ENCODE measurements around the gene RABGAP1L.
"Not testable (repeated sequence)": the region's sequence is repeated elsewhere in the genome, so short reads cannot be mapped to it uniquely, and the experiment has no call there.

RABGAP1L gene

DNA sequence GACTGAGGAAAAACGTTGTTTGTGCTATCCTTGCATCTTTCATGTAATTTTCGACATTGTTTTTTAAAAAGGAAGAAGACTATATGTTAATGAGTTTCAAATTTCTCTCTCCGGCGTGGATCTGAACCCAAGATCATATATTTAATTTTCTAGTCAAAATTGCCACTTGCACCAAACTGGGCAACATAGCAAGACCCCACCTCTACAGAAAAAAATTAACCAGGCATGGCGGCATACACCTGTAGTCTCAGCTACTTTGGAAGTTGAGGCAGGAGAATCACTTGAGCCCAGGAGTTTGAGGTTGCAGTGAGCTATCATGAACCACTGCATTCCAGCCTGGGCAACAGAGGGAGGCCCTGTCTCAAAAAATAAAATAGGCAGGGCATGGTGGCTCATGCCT is 16.5 kb upstream of the RABGAP1L start:
- peaks cover 2% of the 10 kb centered on the region for H3K4me1 Mint-ChIP-seq (ENCODE audit: low read depth)
- H3K27ac Mint-ChIP-seq = no peak overlapping the region
- no peak overlapping the region for H3K4me3 Mint-ChIP-seq
- no peaks in the 10 kb centered on the region for H3K36me3 Mint-ChIP-seq (ENCODE audit: low read depth)
- H3K27me3 Mint-ChIP-seq (ENCODE audit: low read depth) = peaks cover 14% of the 10 kb centered on the region
- peaks cover 9% of the 10 kb centered on the region for H3K9me3 Mint-ChIP-seq

DNA sequence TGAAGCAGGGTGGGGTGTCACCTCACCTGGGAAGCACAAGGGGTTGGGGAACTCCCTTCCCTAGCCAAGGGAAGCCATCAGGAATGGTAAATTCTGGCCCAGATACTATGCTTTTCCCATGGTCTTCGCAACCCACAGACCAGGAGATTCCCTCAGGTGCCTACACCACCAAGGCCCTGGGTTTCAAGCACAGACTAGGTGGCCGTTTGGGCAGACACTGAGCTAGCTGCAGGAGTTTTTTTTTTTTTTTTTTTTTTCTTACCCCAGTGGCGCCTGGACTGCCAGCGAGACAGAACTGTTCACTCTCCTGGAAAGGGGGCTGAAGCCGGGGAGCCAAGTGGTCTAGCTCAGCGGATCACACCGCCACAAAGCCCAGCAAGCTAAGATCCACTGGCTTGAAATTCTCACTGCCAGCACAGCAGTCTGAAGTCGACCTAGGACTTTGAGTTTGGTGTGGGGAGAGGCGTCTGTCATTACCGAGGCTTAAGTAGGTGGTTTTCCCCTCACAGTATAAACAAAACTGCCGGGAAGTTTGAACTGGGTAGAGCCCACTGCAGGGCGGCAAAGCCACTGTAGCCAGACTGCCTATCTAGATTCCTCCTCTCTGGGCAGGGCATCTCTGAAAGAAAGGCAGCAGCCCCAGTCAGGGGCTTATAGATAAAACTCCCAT is 15.5 kb upstream of the RABGAP1L start:
- H3K4me3 Mint-ChIP-seq; H3K27ac Mint-ChIP-seq; H3K4me1 Mint-ChIP-seq (ENCODE audit: low read depth); H3K36me3 Mint-ChIP-seq (ENCODE audit: low read depth): not testable (repeated sequence)
- peaks cover 14% of the 10 kb centered on the region for H3K27me3 Mint-ChIP-seq (ENCODE audit: low read depth)
- H3K9me3 Mint-ChIP-seq = peaks cover 15% of the 10 kb centered on the region

DNA sequence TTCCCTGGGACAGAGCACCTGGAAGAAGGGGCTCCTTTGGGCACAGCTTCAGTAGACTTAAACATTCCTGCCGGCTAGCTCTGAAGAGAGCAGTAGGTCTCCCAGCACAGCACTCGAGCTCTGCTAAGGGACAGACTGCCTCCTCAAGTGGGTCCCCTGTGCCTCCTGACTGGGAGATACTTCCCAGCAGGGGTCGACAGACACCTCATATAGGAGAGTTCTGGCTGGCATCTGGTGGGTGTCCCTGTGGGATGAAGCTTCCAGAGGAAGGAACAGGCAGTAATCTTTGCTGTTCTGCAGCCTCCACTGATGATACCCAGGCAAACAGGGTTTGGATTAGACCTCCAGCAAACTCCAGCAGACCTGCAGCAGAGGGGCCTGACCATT is 14.9 kb upstream of the RABGAP1L start:
- H3K4me3 Mint-ChIP-seq; H3K4me1 Mint-ChIP-seq (ENCODE audit: low read depth); H3K27ac Mint-ChIP-seq; H3K36me3 Mint-ChIP-seq (ENCODE audit: low read depth): not testable (repeated sequence)
- peaks cover 11% of the 10 kb centered on the region for H3K27me3 Mint-ChIP-seq (ENCODE audit: low read depth)
- H3K9me3 Mint-ChIP-seq = peaks cover 18% of the 10 kb centered on the region

DNA sequence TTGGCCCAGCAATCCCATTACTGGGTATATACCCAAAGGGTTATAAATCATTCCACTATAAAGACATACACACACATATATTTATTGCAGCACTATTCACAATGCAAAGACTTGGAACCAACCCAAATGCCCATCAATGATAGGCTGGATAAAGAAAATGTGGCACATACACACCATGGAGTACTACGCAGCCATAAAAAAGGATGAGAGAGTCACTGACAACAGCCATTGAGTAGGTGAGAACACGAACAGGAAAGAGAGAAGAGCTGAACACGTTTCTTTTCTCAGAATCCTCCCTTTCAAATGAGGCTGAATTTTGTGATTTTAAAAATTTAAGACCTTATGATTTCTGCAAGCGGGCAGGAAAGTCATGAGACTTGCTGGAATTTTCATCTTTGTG is 10.1 kb upstream of the RABGAP1L start:
- Mint-ChIP-seq H3K4me1 (ENCODE audit: low read depth) (peaks cover 19% of the 10 kb centered on the region), H3K9me3 (peaks cover 18% of the 10 kb centered on the region), H3K4me3 (no peak overlapping the region), H3K27ac (no peak overlapping the region), H3K36me3 (ENCODE audit: low read depth) (peaks cover 7% of the 10 kb centered on the region), H3K27me3 (ENCODE audit: low read depth) (peaks cover 10% of the 10 kb centered on the region)

DNA sequence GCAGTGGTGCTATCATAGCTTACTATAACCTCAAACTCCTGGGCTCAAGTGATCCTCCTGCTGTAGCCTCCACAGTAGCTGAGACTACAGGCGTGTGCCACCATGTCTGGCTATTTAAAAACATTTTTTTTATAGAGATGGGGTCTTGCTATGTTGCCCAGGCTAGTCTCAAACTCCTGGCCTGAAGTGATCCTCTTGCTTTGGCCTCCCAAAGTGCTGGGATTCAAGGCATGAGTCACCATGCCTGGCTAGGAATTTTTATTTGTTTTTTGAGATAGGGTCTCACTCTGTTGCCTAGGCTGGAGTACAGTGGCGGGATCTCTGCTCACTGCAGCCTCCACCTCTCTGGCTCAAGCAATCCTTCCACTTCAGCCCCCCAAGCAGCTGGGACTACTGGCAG is 8.8 kb upstream of the RABGAP1L start:
- H3K27me3 Mint-ChIP-seq (ENCODE audit: low read depth) = peaks cover 7% of the 10 kb centered on the region
- H3K36me3 Mint-ChIP-seq (ENCODE audit: low read depth) = peaks cover 7% of the 10 kb centered on the region
- no peak overlapping the region for H3K27ac Mint-ChIP-seq
- no peak overlapping the region for H3K4me3 Mint-ChIP-seq
- H3K4me1 Mint-ChIP-seq (ENCODE audit: low read depth) = peaks cover 18% of the 10 kb centered on the region
- H3K9me3 Mint-ChIP-seq = peaks cover 15% of the 10 kb centered on the region

DNA sequence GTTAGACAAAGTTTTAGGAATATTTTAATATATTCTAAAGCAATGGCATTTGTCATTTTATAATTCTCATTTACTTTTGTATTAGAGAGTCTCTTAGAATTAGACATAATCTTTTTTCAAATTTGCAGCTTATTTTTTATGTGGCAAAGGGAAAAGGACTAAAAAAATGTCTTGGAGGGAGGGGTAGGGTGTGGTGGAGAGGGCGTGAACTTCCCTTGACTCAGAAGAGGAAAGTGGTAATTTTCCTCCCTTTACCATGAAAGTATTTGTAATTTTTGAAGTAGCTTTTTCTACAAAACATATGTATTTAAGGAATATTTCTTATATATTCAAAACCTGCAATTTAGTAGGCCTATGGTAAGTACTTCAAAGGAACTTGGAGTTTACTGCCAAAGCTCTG is 6.9 kb upstream of the RABGAP1L start:
- Mint-ChIP-seq H3K27me3 (ENCODE audit: low read depth) (peaks cover 1% of the 10 kb centered on the region), H3K4me1 (ENCODE audit: low read depth) (peaks cover 31% of the 10 kb centered on the region), H3K27ac (peak overlapping the region; percentile 31), H3K36me3 (ENCODE audit: low read depth) (peaks cover 7% of the 10 kb centered on the region), H3K4me3 (no peak overlapping the region), H3K9me3 (peaks cover 10% of the 10 kb centered on the region)

DNA sequence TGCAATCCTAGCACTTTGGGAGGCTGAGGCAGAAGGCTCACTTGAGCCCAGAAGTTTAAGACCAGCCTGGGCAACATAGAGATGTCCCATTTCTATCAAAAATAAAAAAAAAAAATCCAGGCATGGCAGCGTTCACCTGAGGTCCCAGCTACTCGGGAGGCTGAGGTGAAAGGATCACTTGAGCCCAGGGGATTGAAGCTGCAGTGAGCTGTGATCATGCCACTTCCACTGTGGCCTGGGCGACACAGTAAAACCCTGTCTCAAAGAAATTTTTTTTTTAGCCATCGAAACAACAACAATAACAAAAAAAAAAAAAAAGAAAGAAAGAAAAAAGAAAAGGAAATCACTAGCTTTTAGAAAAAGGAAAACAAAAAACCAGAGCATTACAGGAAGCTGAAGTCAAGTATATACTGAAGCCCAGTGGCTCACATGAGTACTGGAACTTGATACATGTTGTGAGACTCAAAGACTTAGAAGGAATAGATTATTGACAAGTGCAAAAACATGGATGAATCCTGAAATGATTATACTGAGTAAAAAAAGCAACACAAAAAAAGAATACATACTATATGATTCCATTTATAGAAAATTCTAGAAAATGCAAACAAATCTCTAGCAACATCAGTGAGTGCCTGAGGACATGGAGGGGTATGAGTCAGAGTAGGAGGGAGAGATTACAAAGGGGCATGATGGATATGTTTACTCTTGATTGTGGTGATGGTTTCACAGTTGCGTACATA is 6.1 kb upstream of the RABGAP1L start:
- Mint-ChIP-seq H3K4me3 (peak overlapping the region; percentile 16), H3K27me3 (ENCODE audit: low read depth) (no peaks in the 10 kb centered on the region), H3K9me3 (peaks cover 6% of the 10 kb centered on the region), H3K27ac (peak overlapping the region; percentile 79), H3K36me3 (ENCODE audit: low read depth) (peaks cover 5% of the 10 kb centered on the region), H3K4me1 (ENCODE audit: low read depth) (peaks cover 37% of the 10 kb centered on the region)

DNA sequence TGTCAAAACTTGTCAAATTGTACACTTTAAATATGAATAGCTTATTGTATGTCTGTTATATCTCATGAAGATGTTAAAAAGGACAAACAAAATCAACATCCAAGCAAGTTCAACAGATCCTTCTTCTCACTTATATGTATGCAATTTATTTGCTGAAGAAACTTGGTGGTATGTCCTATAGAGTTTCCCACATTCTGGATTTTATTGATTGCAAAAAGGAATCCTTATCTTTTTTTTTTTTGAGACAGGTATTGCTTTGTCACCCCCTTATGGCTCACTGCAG is 5.6 kb upstream of the RABGAP1L start:
- Mint-ChIP-seq H3K27ac (peak overlapping the region; percentile 79), H3K36me3 (ENCODE audit: low read depth) (peaks cover 5% of the 10 kb centered on the region), H3K9me3 (peaks cover 4% of the 10 kb centered on the region), H3K4me3 (no peak overlapping the region), H3K4me1 (ENCODE audit: low read depth) (peaks cover 42% of the 10 kb centered on the region), H3K27me3 (ENCODE audit: low read depth) (no peaks in the 10 kb centered on the region)

DNA sequence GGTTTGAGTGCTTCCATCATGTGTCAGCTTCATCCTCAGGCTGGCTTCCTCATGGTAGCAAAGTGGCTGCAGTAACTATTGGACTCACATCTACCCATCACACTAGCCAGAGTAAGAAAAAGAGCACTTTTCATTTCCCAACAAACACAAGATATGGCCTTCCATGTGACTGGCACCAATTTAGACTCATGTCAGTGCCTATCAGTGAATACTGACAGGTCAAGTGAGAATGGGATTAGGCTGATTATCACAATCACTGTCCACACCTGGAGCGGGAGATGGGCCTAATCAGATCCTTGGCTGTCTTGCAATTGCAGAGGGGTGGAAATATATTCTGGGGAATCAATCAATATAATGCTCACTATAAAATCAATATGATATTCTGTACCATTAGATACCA is 2.9 kb upstream of the RABGAP1L start:
- H3K4me3 Mint-ChIP-seq = no peak overlapping the region
- peaks cover 52% of the 10 kb centered on the region for H3K4me1 Mint-ChIP-seq (ENCODE audit: low read depth)
- H3K27me3 Mint-ChIP-seq (ENCODE audit: low read depth) = no peaks in the 10 kb centered on the region
- no peaks in the 10 kb centered on the region for H3K9me3 Mint-ChIP-seq
- H3K27ac Mint-ChIP-seq = peak overlapping the region; percentile 63
- peaks cover 2% of the 10 kb centered on the region for H3K36me3 Mint-ChIP-seq (ENCODE audit: low read depth)

DNA sequence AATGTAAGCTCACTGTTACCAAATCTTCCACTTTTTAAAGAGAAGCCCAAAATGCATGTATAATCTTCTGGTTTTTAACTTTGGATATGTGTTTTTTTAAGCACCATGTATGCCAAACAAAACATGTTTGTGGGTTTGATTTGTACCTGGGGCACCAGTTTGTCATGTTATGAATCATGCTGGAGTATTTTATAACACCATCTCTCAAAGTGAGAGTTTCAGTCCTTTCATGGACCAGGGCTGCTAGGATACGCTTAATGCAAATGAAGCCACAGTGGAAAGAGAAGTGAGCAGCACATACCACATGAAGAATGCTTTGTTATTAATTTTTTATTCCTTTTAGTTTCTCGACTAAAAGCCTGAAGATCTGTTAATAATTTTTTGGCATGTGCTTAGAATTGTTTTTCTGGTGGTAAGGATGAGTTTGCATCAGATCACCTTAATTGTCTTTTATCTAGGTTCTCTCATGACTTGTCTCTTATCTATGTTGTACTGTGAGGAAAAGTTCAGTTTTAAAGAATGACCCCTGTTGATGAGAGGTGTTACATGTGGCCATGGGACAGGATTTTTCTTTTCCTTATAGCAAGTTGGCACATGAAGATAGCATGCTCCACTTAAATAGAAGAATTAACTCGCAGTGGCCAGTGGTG is 2.0 kb upstream of the RABGAP1L start:
- Mint-ChIP-seq H3K4me1 (ENCODE audit: low read depth) (peaks cover 56% of the 10 kb centered on the region), H3K4me3 (peak overlapping the region; percentile 19), H3K36me3 (ENCODE audit: low read depth) (peaks cover 3% of the 10 kb centered on the region), H3K27me3 (ENCODE audit: low read depth) (no peaks in the 10 kb centered on the region), H3K27ac (peak overlapping the region; percentile 8), H3K9me3 (no peaks in the 10 kb centered on the region)

DNA sequence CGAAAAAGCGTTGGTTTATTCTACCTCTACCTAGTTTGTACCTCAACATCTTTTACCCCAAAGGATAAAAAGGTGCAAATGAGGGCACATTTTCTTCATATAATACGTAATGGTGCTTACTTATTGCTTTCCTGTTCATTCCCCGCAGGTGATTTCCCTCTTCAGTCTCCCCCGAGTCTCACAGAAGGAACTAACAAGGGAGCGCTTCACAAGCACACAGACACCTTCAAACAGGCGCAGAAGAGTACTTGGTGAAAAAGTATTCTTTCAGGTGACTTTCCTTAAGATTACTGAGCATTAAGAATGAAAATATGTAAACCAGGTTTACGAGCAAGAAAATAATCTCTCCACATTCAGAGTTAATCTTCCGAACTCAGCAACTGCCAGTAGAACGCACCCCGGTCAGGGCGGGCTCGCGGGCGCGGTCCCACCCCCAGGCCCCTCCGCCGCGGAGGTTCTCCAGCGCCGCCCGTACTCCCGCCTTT is 511 bp upstream of the RABGAP1L start:
- H3K27me3 Mint-ChIP-seq (ENCODE audit: low read depth) = no peaks in the 10 kb centered on the region
- H3K9me3 Mint-ChIP-seq = no peaks in the 10 kb centered on the region
- peaks cover 4% of the 10 kb centered on the region for H3K36me3 Mint-ChIP-seq (ENCODE audit: low read depth)
- H3K4me1 Mint-ChIP-seq (ENCODE audit: low read depth) = peaks cover 51% of the 10 kb centered on the region
- H3K27ac Mint-ChIP-seq = peak overlapping the region; percentile 97
- H3K4me3 Mint-ChIP-seq = peak overlapping the region; percentile 95

DNA sequence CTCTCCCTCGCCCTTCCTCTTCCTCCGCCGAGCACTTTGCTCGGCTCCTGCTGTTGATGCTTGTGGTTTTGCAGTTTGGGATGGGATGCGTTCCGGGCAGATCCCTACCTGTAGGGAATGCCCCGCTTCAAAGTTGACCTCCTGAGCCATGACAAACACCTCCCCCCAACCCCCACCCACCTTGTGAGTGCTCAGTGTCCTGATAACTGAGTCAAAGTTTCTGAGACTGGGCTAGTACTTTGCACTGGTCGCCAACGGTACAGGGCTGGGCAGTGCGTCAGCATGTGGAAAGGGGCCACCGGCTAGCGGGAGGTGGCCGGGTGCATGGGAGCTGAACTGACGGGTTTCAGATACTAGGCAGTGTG is 771 bp downstream of the RABGAP1L start:
- H3K4me1 Mint-ChIP-seq (ENCODE audit: low read depth) = peaks cover 48% of the 10 kb centered on the region
- peak overlapping the region; percentile 96 for H3K4me3 Mint-ChIP-seq
- no peaks in the 10 kb centered on the region for H3K27me3 Mint-ChIP-seq (ENCODE audit: low read depth)
- H3K36me3 Mint-ChIP-seq (ENCODE audit: low read depth) = peaks cover 7% of the 10 kb centered on the region
- no peaks in the 10 kb centered on the region for H3K9me3 Mint-ChIP-seq
- peak overlapping the region; percentile 89 for H3K27ac Mint-ChIP-seq

DNA sequence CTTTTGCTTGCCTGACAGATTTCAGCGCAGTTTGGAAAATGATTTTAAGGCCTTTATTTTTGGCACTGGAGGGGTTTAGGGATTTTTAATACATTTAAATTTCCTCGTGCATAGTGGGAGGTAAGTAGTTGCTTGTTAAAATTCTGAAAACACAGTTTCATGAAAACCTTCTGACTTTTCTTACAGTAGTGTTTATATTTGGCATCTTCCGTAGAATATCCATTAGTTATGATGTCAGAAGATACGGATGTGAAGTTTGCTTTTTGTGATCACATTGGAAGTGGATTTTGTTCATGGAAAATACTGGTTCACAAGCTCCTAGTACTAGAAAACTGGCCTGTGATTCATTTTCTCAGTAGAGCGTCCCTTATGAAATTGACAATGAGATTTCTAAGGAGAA is 1.3 kb downstream of the RABGAP1L start:
- Mint-ChIP-seq H3K27me3 (ENCODE audit: low read depth) (no peaks in the 10 kb centered on the region), H3K4me3 (peak overlapping the region; percentile 96), H3K4me1 (ENCODE audit: low read depth) (peaks cover 51% of the 10 kb centered on the region)

DNA sequence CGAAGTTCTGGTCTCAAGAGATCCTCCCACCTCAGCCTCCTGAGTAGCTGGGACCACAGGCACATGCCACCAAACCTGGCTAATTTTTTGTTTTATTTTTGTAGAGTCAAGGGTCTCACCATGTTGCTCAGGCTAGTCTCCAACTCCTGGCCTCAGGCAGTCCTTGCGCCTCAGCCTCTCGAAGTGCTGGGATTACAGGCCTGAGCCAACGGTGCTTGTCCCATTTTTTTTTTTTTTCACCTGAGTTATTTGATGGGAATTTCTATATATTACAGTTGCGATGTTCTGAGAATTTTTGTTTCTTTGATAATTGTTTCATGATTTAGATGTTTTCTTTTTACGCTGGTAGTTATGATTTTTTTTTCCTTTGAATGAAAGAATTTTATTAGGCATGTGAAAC is 2.5 kb downstream of the RABGAP1L start:
- H3K9me3 Mint-ChIP-seq = no peaks in the 10 kb centered on the region
- H3K27me3 Mint-ChIP-seq (ENCODE audit: low read depth) = no peaks in the 10 kb centered on the region
- peaks cover 12% of the 10 kb centered on the region for H3K36me3 Mint-ChIP-seq (ENCODE audit: low read depth)
- no peak overlapping the region for H3K27ac Mint-ChIP-seq
- H3K4me3 Mint-ChIP-seq = no peak overlapping the region
- H3K4me1 Mint-ChIP-seq (ENCODE audit: low read depth) = peaks cover 55% of the 10 kb centered on the region

More for the DNA sequence above, 1.3 kb downstream of the RABGAP1L start:
- peaks cover 9% of the 10 kb centered on the region for H3K36me3 Mint-ChIP-seq (ENCODE audit: low read depth)
- H3K9me3 Mint-ChIP-seq = no peaks in the 10 kb centered on the region
- H3K27ac Mint-ChIP-seq = peak overlapping the region; percentile 89

DNA sequence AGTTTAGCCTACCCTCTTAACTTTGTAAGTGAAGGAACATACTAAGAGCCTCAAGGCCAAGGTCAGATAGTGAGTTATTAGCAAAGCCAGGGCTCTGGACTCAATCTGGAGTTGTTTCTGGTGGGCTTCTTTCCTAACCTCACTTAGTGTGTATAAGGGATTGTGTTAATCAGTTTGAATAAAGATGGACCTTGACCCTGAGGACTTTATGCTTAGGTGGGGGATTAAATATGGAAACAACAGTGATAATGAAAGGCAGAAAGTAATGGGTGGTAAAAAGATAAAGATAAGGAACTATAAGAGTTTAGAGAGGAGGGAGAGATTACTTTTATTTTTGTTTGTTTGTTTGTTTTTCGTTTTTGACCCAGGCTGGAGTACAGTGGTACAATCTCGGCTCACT is 5.5 kb downstream of the RABGAP1L start:
- Mint-ChIP-seq H3K27me3 (ENCODE audit: low read depth) (no peaks in the 10 kb centered on the region), H3K36me3 (ENCODE audit: low read depth) (peaks cover 14% of the 10 kb centered on the region), H3K4me3 (no peak overlapping the region), H3K27ac (no peak overlapping the region), H3K4me1 (ENCODE audit: low read depth) (peaks cover 45% of the 10 kb centered on the region), H3K9me3 (no peaks in the 10 kb centered on the region)

Data from T-helper 1 cell treated with Interleukin-12 subunit alpha and Interleukin-12 subunit beta and Interleukin-4 antibody, amounts not matched to agents 30 μg/mL and 1 μg/mL, for 36 hours (primary cell).